Skin of body (tissue), 2 donors: Measurements from ENCODE around the gene UNC5C. TPM values are rescaled to one million over a fixed set of nuclear protein-coding genes. Genes with fewer than 3 reads are reported as not detected.
A peak's percentile ranks its signal among the peaks of the same experiment; 100 is the strongest.
"Not testable (repeated sequence)": the region's sequence is repeated elsewhere in the genome, so short reads cannot be mapped to it uniquely, and the experiment has no call there.

Source experiments
- DNase-seq: peaks from one replicate; lab custom pipeline; 2025; lab: John Stamatoyannopoulos, UW
- total RNA-seq: library from RNA; depleted of rRNA; stranded (reverse); fragments of >200 nt; gene quantifications from one replicate; pipeline ENCODE4 v1.2.3, GENCODE V29; 2014

UNC5C gene
- total RNA-seq, 1 donor from 2014 or later: 1.1 TPM

DNA sequence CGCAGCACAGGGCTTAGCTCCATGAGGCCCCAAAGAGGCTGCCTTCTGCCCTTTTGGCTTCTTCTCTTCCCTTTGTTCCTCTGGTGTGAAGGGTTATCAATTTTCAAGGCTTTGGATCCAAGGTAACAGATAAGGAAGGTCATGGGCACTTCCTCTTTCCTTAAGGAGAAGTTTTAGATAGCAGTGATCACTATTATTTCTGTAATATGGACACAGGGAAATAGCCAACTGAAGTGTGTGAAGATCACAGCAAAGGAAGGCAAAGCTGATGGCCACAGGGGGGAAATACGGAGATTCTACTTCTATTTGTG, 366.8 kb downstream of the UNC5C start:
- DNase-seq: no peak

DNA sequence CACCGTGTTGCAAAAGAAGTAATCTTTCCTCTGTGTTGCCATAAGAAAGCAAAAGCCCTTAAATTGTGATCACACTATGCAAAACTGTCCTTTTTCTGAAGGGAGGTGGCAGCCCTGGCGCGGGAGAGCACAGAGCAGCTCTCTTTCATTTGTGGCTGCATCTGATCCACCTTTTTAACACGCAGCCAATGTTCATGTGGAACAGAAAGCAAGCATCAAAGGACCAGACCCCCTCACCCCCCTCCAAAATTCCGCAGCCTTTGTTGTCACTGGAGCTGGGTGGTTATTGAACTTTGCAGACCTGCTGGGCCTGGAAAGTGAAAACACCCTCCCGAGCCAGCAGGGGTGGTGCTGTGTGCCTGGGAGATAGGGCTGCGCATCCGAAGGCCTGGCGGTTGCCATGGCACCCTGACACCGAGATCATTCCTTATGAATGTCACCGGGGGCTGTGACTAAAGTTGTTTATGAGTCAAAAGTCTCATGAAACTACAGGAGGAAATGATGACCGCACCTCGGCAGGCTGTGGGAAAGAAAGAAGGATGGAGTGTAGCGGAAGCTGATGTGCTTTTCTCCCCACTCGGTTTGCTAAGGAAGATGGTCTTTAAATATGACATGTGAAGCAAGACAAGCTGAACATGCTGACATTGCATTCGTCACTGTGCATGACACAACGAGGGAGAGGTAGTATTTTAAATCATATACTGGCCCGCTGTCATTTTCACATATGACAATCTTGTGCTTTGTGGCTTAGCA, 367.4 kb downstream of the UNC5C start:
- no peak for DNase-seq

DNA sequence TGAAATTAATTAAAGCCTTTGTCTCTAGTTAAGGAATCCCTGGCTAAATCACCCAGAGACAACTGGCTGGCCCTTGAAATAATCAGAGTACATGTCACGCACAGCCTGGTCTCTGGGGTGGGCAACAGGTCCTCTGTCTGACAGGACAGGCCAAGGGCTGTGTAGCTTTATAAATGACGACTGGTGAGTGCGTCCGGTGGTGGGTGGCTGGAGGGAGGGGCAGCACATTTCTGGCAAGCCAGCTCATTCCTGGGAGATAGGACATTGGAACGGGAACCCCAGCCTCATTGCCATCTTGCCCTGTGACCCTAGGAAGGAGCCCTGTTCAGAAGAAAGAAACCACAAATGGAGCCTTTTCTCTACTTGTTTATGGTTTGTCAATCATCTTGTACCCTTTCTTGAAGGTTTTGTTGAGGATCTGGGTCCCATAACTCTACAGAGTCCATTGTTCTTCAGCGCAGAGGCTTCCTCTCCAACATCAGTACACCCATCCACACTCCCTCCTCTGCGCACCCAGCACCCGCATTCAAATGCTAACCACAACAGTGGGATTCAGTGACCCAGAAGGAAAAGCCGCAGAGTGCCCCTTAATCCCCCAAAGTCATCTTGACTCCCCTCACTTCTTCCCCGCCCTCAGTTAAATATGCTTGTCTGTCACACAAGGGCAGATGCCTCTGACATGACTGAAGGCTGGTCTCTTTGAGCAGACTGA, 368.1 kb downstream of the UNC5C start:
- no peak for DNase-seq

DNA sequence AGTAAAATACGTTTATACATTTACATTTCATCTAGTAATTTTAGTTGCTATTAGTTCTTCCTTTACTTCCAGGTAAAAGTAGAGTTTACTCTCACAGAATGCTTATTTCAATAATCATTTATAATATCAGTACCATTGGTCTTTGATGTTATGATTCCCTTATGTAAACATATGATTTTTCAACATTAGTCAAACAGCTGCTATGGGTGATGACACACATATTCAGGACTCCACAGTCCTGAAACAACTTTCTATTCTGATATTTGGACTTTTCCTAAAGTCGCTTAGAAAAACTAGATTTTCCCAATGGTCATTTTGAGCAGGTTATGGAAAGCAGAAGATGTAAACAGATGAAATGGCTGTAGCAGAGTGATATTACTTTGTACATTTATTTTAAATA, 369.8 kb downstream of the UNC5C start:
- DNase-seq: no peak

DNA sequence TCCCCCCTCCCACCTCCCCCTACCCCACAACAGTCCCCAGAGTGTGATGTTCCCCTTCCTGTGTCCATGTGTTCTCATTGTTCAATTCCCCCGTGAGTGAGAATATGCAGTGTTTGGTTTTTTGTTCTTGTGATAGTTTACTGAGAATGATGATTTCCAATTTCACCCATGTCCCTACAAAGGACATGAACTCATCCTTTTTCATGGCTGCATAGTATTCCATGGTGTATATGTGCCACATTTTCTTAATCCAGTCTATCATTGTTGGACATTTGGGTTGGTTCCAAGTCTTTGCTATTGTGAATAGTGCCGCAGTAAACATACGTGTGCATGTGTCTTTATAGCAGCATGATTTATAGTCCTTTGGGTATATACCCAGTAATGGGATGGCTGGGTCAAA, 377.4 kb downstream of the UNC5C start:
- DNase-seq: not testable (repeated sequence)

DNA sequence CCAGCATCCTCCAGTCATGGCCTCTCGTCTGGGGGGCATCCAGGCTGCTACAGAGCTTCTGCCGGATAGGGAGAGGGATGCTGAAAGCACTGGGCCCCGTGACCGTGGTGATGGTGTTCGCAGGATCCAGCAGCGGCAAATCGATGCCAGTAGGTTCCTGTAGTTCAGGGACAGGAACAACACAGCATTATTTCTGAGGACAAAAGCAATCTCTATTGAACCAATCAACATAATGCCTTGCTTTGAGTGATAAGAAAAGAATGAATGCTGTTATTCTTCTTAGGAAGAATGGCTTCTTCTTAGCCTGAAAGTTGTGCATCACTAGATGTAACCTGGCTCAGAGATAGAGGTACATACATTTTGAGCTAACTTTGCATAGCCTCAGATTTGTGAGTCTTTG, 378.6 kb downstream of the UNC5C start:
- no peak for DNase-seq

DNA sequence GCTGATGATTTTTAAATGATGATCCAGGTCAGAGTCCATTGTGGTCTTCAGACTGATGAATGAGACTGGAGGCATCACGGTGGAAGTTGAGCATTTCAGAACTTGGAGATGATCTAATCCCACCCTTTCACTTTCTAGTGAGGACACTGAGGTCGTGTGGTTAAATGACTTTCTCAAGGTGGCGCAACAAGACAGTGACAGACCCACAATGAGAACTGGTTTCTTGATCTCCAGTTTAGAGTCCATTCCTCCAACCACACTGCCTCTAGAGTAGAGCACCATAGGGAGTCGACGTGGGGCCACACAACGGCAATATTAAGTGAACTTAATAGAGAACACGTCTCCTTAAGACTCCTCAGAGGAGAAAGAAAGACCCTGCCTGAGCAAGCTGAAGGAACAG, 381.0 kb downstream of the UNC5C start:
- no peak for DNase-seq

DNA sequence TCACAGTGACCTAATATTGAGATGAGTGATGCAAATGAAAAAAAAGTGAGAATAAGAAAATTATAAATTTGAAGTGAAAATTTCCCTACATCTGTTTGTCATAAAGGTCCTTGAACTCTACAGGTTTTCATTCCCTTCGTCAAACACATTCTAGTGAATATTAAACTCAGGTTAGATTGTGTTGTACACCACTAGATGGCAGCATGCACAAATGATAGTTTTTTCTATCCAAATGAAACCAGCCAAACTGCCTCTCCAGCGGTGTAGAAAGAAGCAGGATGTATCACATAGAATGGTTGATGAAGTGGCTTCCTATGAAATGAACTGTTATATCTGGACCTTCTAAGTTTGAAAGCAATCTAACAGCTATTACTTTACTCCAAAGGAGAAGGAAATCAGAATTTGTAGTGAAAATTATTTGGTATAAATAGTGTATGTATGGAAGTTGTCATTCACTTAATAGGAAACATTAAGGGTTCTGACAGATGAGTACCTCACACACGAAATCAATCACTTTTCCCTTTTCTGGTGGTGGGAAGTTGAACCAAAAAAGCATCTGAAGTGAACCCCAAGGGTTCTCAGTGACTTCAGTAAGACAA, 382.7 kb downstream of the UNC5C start:
- peak; percentile 53 for DNase-seq

DNA sequence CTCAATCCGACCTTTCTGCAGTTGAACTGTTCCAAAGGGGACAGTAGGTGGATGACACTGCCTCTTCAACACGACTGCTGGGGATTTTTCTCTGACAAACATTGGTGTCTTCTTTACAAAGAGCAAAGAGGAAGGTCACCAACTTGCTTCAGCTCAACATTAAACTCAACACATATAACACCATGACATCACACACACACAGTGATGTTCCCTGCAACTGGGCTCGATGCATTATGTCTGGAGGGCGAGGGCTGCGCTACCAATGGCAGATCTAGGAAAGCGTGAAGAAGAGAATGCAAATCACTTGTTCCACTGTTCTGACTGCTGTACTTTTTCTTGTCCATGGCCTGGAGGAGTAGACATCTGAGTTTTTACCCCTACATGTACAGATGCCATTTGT, 385.9 kb downstream of the UNC5C start:
- no peak for DNase-seq

DNA sequence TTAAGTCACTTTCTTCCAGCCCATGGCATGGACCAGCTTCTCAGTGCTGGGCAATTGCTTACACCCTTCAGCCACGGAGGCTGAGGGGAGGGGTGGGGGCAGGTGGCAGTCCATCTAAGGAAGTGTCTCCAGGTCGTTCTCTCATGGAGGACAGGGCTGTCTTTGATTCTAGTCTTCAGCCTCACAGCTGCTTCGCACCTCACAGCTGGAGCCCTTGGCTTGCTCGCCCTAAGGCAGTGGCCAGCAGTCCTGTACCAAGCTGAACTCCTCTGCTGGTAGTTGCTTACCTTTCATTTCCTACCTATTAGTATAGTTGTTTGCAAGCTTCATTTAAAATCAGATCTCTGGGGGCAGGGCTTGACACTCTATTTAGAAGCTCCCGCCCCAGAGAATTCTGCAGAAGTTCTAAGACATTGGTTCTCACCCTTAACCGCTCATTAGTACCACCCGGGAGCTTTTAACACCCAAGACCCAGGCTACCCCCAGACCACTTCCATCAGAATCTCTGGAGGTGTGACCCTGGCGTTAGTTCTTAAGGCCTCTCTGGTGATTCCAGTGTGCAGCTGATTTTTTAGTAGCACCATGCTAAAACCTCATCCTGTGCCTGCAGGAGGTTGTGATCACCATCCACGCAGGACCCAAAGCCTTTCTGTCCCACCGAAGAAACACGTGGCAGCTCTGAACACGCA, 386.8 kb downstream of the UNC5C start:
- DNase-seq: no peak

DNA sequence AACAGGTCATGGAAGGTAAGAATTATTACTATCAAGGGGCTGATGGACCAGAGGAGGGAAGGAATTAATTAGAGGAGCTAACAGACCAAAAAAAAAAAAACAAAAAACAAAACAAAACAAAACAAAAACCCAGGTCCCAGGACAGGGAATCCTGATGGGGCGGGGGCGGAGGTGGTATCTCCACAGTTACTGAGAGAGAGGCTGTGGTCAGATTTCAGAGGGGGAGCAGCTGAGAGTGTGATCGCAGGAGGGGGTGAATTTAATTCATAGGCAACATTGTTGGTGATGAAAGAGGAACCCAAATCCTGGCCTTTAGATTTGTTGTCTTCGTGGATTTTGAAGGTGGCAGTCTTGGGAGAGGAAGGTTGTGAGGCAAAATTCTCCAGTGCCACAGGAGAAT, 389.4 kb downstream of the UNC5C start:
- no peak for DNase-seq

DNA sequence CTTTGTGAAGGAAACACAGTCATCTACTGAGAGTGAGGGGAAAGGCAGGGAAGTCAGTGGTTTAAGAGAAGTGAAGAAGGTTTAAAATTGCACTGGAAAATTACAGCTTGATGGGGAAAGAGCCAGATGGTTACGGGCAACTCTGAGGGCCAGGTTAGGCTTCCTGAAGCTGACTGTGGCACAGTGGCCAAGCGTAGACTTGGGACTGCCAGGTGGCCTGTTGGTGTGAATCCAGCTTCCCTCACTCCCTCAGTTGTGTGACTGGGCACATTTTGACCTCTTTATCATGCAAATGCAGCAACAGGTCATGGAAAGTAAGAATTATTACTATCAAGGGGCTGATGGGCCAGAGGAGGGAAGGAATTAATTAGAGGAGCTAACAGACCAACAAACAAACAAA, 390.1 kb downstream of the UNC5C start:
- DNase-seq: no peak

DNA sequence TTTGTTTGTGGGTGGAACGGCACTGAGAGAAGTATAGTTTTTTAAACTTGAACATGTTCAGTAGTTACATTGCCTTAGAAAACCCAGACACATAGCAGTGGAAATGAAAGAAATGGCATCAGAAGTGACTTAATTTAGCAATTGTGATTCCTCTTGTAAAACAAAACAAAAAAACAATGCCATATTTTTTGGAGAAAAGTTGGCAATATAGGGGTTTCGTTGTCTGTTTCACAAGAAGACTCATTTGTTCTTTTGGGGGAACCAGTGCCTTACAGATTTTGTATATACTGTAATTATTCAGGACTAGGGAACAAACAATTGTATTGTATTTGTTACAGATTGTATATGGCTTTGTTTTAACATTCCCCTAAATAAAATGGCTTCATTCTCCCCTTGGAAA, 390.7 kb downstream of the UNC5C start:
- DNase-seq: no peak

DNA sequence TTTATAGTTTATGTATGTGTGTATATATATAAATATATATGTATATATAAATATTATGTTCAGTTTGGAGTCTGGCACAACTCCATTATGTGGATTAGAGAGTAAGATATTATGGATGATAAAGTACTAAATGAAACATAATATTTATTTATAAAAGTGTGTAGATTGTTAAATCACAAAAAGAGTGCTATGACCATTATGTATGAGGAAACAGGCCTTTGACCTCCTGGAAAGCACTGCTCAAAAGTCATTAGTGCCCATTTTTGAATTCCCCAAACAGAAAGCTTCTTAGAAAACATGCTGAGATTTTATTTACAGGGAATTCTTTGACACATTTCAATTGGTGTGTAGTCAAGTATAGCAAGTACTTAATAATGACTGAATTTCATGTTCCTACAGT, 391.2 kb downstream of the UNC5C start:
- DNase-seq: no peak

DNA sequence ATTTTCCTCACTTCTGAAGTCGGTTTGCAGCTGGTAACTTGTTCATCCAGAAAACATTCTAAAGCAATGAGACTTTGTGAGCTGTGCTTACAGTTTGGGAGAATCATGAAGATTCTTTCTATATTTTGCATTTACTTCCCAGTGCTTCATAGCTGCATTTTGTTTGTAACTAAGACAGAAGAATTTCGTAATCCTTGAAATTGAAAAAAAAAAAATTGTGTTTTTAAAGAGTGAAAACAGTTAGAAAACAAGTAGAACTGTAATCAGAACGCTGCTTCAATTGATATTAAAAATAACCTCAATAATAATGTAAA, 392.4 kb downstream of the UNC5C start:
- peak; percentile 15 for DNase-seq

DNA sequence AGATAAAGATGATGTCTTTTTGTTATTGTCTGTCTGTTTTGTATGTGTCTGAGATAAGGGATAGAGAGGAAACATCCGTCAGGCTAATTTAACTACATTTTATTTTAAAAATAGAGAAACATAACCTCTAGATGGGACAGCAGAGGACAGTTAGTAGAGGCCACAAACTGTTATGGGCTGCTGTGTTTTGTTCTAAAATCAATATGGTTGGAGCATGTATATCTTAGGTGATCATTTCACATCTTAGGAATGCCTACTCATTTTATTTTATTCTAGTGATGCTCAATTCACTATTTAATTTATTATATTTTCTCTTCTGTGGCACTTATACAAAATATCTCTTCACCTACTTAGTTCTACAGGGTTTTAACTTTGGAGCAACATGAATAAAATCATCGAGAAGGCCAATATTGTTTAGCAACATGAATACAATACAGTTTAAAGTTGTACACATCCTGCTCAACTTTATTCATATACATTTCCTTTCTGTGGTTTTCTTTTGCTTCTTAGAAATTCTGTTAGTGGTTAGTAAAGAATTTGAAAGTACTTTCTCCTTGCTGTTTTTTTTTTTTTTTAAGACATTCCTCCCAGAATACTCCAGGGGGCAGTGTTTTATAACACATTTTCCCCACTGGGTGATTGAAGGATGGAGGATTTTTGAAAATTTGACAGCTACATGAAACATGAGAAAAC, 392.9 kb downstream of the UNC5C start:
- DNase-seq: no peak

DNA sequence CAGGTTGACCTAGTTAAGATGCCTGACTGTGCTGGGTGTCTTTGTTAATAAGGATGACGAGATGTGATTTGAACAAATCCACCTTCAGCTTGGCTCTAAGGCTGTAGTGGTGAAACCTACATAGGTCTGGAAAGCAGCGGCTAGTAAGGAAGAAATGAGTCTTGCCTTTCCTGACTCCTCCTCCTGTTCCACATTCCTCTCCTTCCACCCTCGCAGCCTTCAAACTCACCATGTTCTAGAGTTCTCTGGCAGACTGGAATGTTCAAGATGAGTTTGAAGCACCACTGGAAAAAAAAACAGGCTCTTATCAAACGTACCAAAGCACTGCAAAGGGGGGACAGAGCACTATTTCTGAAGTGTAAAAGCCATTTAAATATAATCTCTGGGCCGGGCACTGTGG, 395.6 kb downstream of the UNC5C start:
- DNase-seq: no peak

DNA sequence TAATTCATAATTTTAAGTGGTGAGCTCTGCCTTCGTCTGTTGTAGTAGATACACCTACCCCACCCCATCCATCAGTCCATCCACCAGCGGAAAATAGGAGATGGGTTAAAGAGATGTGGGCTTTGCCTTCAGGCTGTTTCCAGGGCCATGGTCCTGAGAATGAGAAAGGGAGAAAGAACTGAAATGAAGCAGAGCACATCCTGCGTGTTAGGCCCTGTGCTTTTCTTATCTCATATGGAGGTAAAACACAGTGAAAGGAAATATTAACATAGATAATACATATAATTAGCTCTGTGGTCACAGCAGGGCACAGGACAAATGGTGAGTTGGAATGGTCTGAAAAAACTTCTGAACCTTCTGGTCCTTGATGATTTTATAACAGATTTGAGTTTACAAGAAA, 397.5 kb downstream of the UNC5C start:
- DNase-seq: no peak

DNA sequence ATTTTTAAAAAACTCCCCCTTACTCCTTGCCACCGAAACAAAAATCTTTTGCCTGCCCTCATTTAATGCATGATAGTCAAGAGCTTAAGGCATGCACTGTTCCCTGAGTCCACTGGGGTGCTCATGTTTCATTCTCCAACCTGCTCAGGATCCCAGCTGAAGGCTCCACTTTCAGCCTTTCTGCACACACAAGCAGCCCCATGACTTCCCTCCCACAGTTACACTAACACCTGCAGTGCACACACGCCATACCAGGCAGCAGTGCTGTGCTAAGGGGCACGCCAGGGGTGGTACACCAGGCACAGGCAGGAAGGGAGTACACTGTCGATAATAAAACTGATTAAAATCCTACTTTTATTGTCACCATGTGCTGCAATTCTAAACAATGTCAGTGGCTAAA, 405.8 kb downstream of the UNC5C start:
- no peak for DNase-seq

DNA sequence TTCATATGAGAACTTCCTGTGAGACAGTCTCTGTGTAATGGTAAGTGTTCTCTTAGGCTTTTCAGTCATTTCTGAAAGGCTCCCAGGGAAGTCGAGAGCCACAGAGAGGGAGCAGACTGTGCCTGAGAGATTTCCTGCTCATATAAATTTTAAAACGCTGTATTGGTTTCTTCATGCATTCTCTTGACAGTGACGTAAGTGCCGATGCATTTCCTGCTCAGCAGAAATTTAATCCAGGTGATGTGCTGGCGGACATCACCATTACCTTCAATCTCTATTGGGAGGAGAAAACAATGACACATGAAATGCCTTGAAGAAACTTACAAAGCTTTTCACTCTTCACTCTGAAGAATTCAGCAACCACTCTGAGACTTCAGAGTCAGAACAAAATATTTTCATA, 407.4 kb downstream of the UNC5C start:
- no peak for DNase-seq

DNA sequence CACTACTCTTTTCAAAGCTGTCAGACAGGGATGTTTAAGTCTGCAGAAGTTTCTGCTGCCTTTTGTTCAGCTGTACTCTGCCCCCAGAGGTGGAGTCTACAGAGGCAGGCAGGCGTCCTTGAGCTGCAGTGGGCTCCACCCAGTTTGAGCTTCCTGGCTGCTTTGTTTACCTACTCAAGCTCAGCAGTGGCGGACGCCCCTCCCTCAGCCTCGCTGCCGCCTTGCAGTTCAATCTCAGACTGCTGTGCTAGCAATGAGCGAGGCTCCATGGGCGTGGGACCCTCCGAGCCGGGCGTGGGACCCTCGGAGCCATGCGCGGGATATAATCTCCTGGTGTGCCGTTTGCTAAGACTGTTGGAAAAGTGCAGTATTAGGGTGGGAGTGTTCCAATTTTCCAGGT, 409.3 kb downstream of the UNC5C start:
- not testable (repeated sequence) for DNase-seq

DNA sequence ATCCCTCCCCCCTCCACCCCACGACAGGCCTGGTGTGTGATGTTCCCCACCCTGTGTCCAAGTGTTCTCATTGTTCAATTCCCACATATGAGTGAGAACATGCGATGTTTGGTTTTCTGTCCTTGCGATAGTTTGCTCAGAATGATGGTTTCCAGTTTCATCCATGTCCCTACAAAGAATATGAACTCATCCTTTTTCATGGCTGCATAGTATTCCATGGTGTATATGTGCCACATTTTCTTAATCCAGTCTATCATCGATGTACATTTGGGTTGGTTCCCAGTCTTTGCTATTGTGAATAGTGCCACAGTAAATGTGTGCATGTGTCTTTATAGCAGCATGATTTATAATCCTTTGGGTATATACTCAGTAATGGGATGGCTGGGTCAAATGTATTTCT, 414.8 kb downstream of the UNC5C start:
- not testable (repeated sequence) for DNase-seq
